MM.1S (cell line): Measurements from ENCODE around the gene IQCF6.
"Not testable (repeated sequence)": the region's sequence is repeated elsewhere in the genome, so short reads cannot be mapped to it uniquely, and the experiment has no call there.

ENCODE experiments used
- CTCF ChIP-seq: fragments of 300-600 bp; sonication (generic); IDR thresholded peaks from 2 replicates; pipeline ENCODE4 v1.5.1; 2016; ENCODE audit warnings: antibody characterized with exemption, low read length, mixed read lengths
- EZH2 ChIP-seq: fragments of 300-600 bp; sonication (generic); optimal IDR thresholded peaks from 2 replicates; pipeline ENCODE3; 2017; ENCODE audit warnings: low read depth, mild to moderate bottlenecking, antibody characterized with exemption, low read length, mixed read lengths
- EZH2phosphoT487 ChIP-seq: fragments of 300-600 bp; sonication (generic); IDR thresholded peaks from 2 replicates; pipeline ENCODE4 v1.6.1; 2018; ENCODE audit warnings: antibody characterized with exemption, low read length

- not testable (repeated sequence) for TF ChIP-seq EZH2, CTCF, EZH2phosphoT487
Observed at GRCh38 chr3:51753763-51754750, 25.0 kb downstream of the IQCF6 start.
